Hepatocyte (in vitro differentiated cells): Measurements from ENCODE around the gene GNG7. TPM values are rescaled to one million over a fixed set of nuclear protein-coding genes. Genes with fewer than 3 reads are reported as not detected.

Source experiments
- DNase-seq: peaks from one replicate; pipeline ENCODE4 v3.0.0-alpha.2; 2016; ENCODE audit warnings: low spot score
- H2AFZ ChIP-seq: fragments of 200-600 bp; sonication (generic); 2 replicates; pipeline ENCODE4 v1.6.0; 2016; ENCODE audit warnings: antibody characterized with exemption, mild to moderate bottlenecking
- H3K27ac ChIP-seq: fragments of 200-600 bp; sonication (generic); 2 replicates; pipeline ENCODE4 v1.5.1; 2016; ENCODE audit warnings: mild to moderate bottlenecking
- H3K27me3 ChIP-seq: fragments of 200-600 bp; sonication (generic); 2 replicates; pipeline ENCODE4 v1.6.1; 2016
- H3K36me3 ChIP-seq: fragments of 200-600 bp; sonication (generic); replicated peaks from 2 replicates; pipeline ENCODE4 v1.5.1; 2016; ENCODE audit warnings: low read depth; ENCODE audit not compliant: insufficient read depth
- H3K4me1 ChIP-seq: fragments of 200-600 bp; sonication (generic); 2 replicates; pipeline ENCODE4 v1.5.1; 2016; ENCODE audit warnings: mild to moderate bottlenecking, moderate library complexity; ENCODE audit not compliant: insufficient read depth
- H3K4me2 ChIP-seq: fragments of 200-600 bp; sonication (generic); 2 replicates; pipeline ENCODE4 v1.6.0; 2016
- H3K4me3 ChIP-seq: fragments of 200-600 bp; sonication (generic); 2 replicates; pipeline ENCODE4 v1.5.1; 2016; ENCODE audit warnings: mild to moderate bottlenecking
- H3K79me2 ChIP-seq: fragments of 200-600 bp; sonication (generic); 2 replicates; pipeline ENCODE4 v1.6.0; 2017; ENCODE audit warnings: mild to moderate bottlenecking
- H3K9me2 ChIP-seq: fragments of 200-600 bp; sonication (generic); replicated peaks from 2 replicates; pipeline ENCODE4 v1.6.0; 2017; ENCODE audit warnings: mild to moderate bottlenecking; ENCODE audit not compliant: insufficient read depth
- H3K9me3 ChIP-seq: fragments of 200-600 bp; sonication (generic); 2 replicates; pipeline ENCODE4 v1.5.1; 2016; ENCODE audit warnings: low read depth, mild to moderate bottlenecking
- H4K20me1 ChIP-seq: fragments of 200-600 bp; sonication (generic); 2 replicates; pipeline ENCODE4 v1.6.0; 2016; ENCODE audit warnings: mild to moderate bottlenecking; ENCODE audit not compliant: insufficient read depth, poor library complexity, severe bottlenecking
- CTCF ChIP-seq: fragments of 200-600 bp; sonication (generic); IDR thresholded peaks from 2 replicates; pipeline ENCODE4 v1.5.1; 2016; ENCODE audit warnings: antibody characterized with exemption, mild to moderate bottlenecking; ENCODE audit not compliant: poor library complexity
- EZH2 ChIP-seq: fragments of 200-600 bp; sonication (generic); IDR thresholded peaks from 2 replicates; pipeline ENCODE4 v1.6.1; 2016; ENCODE audit warnings: antibody characterized with exemption, mild to moderate bottlenecking, borderline replicate concordance
- EZH2phosphoT487 ChIP-seq: fragments of 200-600 bp; sonication (generic); IDR thresholded peaks from one replicate; pipeline ENCODE4 v1.6.1; 2018; ENCODE audit warnings: antibody characterized with exemption, mild to moderate bottlenecking, low read depth, moderate library complexity; ENCODE audit not compliant: unreplicated experiment, severe bottlenecking
- WGBS: methylation state at CpG from one replicate; pipeline ENCODE4 v1.1.6; 2016; ENCODE audit warnings: low lambda C conversion rate; ENCODE audit errors: missing lambda C conversion rate; 5-methylcytosine and 5-hydroxymethylcytosine counted together
- polyA plus RNA-seq: library from polyadenylated mRNA; unstranded; fragments of >200 nt; fragmentation: Nextera tagmentation; extraction: Ambion mirVana; gene quantifications from 2 replicates; pipeline ENCODE4 v1.2.1, GENCODE V29; 2016
- total RNA-seq: library from RNA; depleted of rRNA; stranded (reverse); fragments of >200 nt; gene quantifications from 2 replicates; pipeline ENCODE4 v1.2.3, GENCODE V29; 2014

The GNG7 gene
- total and polyA plus RNA-seq, 2 experiments from 2014 or later, result 1.2 to 1.9 TPM

DNA sequence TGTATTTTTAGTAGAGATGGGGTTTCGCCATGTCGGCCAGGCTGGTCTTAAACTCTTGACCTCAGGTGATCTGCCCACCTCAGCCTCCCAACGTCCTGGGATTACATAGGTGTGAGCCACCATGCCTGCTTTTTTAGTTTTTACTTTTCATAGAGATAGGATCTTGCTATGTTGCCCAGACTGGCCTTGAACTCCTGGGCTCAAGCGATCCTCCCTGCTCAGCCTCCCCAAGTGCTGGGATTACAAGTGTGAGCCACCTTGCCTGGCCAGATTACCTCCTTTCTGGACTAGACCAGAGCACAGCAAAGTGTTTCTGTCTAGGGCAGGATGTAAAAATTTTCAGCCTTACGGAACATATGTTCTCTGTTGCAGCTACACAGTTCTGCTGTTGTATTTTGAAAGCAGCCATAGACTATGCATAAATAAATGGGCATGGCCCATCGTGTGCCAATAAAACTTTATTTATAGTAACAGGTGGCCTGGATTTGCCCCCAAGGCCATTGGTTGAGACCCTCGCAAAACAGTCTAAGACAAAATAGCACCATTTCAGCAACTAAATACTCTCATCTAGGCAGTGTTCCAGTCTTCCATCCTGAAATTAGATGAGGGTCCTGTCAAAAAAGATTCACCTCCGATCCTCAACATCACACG is 36.0 kb downstream of the GNG7 start:
- no peaks in the 10 kb centered on the region for H3K36me3 ChIP-seq
- H3K27me3 ChIP-seq, result no peaks in the 10 kb centered on the region
- no peak for DNase-seq
- H3K9me2 ChIP-seq, result no peaks in the 10 kb centered on the region
- no peak overlapping the region for H3K27ac ChIP-seq
- no peaks in the 10 kb centered on the region for H3K4me1 ChIP-seq
- TF ChIP-seq EZH2phosphoT487, result no peak
- TF ChIP-seq EZH2, result no peak
- TF ChIP-seq CTCF, result no peak
- H3K9me3 ChIP-seq, result no peaks in the 10 kb centered on the region
- no peak overlapping the region for H3K4me2 ChIP-seq
- WGBS, result 91% methylated on average over 9 of the region's 9 CpGs
- H3K79me2 ChIP-seq, result no peaks in the 10 kb centered on the region
- no peaks in the 10 kb centered on the region for H4K20me1 ChIP-seq
- H2AFZ ChIP-seq, result no peak overlapping the region
- H3K4me3 ChIP-seq, result no peak overlapping the region

DNA sequence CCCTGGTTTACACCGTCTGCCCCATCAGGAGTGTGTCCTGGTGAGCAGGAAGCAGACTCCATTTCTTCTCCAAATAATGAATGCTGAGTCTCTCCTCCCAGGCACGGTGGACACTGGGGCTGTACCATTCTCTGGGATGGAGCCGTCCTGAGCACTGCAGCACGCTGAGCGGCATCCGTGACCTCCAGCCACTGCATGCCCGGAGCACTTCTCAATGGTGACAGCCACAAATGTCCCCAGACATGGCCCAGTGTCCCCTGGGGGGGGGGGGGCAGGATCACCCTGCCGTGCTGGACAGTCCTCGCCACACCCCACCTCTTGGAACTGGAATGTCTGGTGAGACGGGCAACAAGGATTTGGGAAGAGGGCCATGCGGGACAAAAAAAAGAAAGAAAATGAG is 37.4 kb downstream of the GNG7 start:
- Histone ChIP-seq H3K9me3 (no peaks in the 10 kb centered on the region), H3K27me3 (no peaks in the 10 kb centered on the region), H3K4me3 (no peak overlapping the region), H2AFZ (no peak overlapping the region), H3K79me2 (no peaks in the 10 kb centered on the region), H3K36me3 (no peaks in the 10 kb centered on the region), H4K20me1 (no peaks in the 10 kb centered on the region), H3K9me2 (no peaks in the 10 kb centered on the region), H3K4me1 (no peaks in the 10 kb centered on the region), H3K4me2 (no peak overlapping the region), H3K27ac (no peak overlapping the region)
- TF ChIP-seq CTCF (no peak), EZH2phosphoT487 (no peak)
- 87% methylated on average over 11 of the region's 11 CpGs for WGBS
- DNase-seq, result no peak

DNA sequence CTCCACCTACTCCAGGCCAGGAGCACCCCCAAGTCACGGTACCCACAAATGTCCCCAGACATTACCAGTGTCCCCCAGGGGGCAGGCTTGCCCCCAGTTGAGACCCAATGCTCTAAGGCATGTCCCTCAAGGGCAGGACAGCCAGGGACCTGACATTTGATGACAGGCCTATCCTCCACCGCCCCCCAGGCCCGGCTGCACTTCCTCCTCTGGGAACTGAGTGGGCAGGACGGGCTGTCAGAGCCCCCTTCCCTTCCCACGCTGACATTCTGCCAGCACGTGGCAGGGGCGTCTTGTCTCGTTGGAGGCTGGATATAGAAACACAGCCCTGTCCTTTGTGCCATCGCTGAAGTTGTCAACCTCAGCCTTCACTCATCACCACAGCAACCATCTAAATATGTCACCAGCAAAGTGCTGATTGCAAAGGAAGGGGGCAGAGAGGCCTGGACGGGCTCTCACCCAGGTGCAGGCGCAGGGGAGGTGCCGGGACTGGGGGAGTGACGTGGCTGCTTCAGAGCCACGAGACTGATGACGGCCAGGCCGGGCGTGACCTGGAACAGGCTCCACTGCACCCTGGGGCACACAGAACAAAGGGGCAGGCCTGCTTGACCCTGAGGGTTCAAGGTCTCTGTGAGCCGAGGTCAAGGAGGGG is 38.4 kb downstream of the GNG7 start:
- Histone ChIP-seq H3K9me2 (no peaks in the 10 kb centered on the region), H3K9me3 (no peaks in the 10 kb centered on the region), H3K4me2 (no peak overlapping the region), H3K4me3 (no peak overlapping the region), H3K36me3 (no peaks in the 10 kb centered on the region), H3K27ac (no peak overlapping the region), H2AFZ (no peak overlapping the region), H3K79me2 (no peaks in the 10 kb centered on the region), H3K27me3 (no peaks in the 10 kb centered on the region), H4K20me1 (no peaks in the 10 kb centered on the region), H3K4me1 (no peaks in the 10 kb centered on the region)
- no peak for DNase-seq
- WGBS, result 87% methylated on average over 18 of the region's 18 CpGs
- TF ChIP-seq EZH2phosphoT487, result no peak
- no peak for TF ChIP-seq EZH2

GRCh38 chr19:2661615-2662014 is 40.9 kb downstream of the GNG7 start:
- no peaks in the 10 kb centered on the region for H3K4me1 ChIP-seq
- WGBS, result 74% methylated on average over 4 of the region's 4 CpGs
- no peaks in the 10 kb centered on the region for H3K9me2 ChIP-seq

More at GRCh38 chr19:2661615-2662014, 40.9 kb downstream of the GNG7 start:
- Histone ChIP-seq H3K4me2 (no peak overlapping the region), H3K9me3 (no peaks in the 10 kb centered on the region), H2AFZ (no peak overlapping the region), H3K4me3 (no peak overlapping the region), H3K27ac (no peak overlapping the region), H3K79me2 (no peaks in the 10 kb centered on the region), H3K27me3 (no peaks in the 10 kb centered on the region), H3K36me3 (no peaks in the 10 kb centered on the region), H4K20me1 (no peaks in the 10 kb centered on the region)
- no peak for DNase-seq
- no peak for TF ChIP-seq EZH2phosphoT487
- TF ChIP-seq CTCF, result no peak
- no peak for TF ChIP-seq EZH2
